Measurements from ENCODE around the gene MN1. TPM values are rescaled to one million over a fixed set of nuclear protein-coding genes. Genes with fewer than 3 reads are reported as not detected.

The MN1 gene
- total RNA-seq, 1 donor from 2014 or later: 0.09 TPM

- Mint-ChIP-seq H3K4me3 (ENCODE audit: low read depth) (no peak overlapping the region), H3K36me3 (ENCODE audit: low read depth) (no peaks in the 10 kb centered on the region), H3K27ac (no peak overlapping the region), H3K4me1 (ENCODE audit: low read depth) (no peaks in the 10 kb centered on the region), H3K9me3 (no peaks in the 10 kb centered on the region), H3K27me3 (ENCODE audit: low read depth) (peaks cover 2% of the 10 kb centered on the region)
- no peak for DNase-seq (ENCODE audit: low spot score)
- intact Hi-C loops (cut with micrococcal nuclease): no loop called here
These were observed 14.4 kb upstream of the MN1 start for GRCh38 chr22:27815826-27816530.

- no peak for DNase-seq (ENCODE audit: low spot score)
- intact Hi-C loops (cut with micrococcal nuclease): no loop called here
- no peaks in the 10 kb centered on the region for H3K36me3 Mint-ChIP-seq (ENCODE audit: low read depth)
- H3K4me1 Mint-ChIP-seq (ENCODE audit: low read depth): no peaks in the 10 kb centered on the region
- peaks cover 2% of the 10 kb centered on the region for H3K27me3 Mint-ChIP-seq (ENCODE audit: low read depth)
- no peak overlapping the region for H3K4me3 Mint-ChIP-seq (ENCODE audit: low read depth)
- no peak overlapping the region for H3K27ac Mint-ChIP-seq
- H3K9me3 Mint-ChIP-seq: no peaks in the 10 kb centered on the region
These were observed 13.4 kb upstream of the MN1 start for GRCh38 chr22:27814993-27815392.

- Mint-ChIP-seq H3K4me1 (ENCODE audit: low read depth) (no peaks in the 10 kb centered on the region), H3K4me3 (ENCODE audit: low read depth) (no peak overlapping the region), H3K27ac (no peak overlapping the region), H3K36me3 (ENCODE audit: low read depth) (no peaks in the 10 kb centered on the region), H3K27me3 (ENCODE audit: low read depth) (peaks cover 5% of the 10 kb centered on the region), H3K9me3 (no peaks in the 10 kb centered on the region)
- intact Hi-C loops (cut with micrococcal nuclease): no loop called here
- DNase-seq (ENCODE audit: low spot score): no peak
These were observed 10.2 kb upstream of the MN1 start for GRCh38 chr22:27811778-27812177.

GRCh38 chr22:27810609-27811151, 9.1 kb upstream of the MN1 start:
- H3K27ac Mint-ChIP-seq: no peak overlapping the region
- H3K9me3 Mint-ChIP-seq: no peaks in the 10 kb centered on the region
- H3K36me3 Mint-ChIP-seq (ENCODE audit: low read depth): no peaks in the 10 kb centered on the region
- intact Hi-C loops (cut with micrococcal nuclease): no loop called here
- H3K4me1 Mint-ChIP-seq (ENCODE audit: low read depth): peaks cover 2% of the 10 kb centered on the region
- DNase-seq (ENCODE audit: low spot score): no peak
- peaks cover 6% of the 10 kb centered on the region for H3K27me3 Mint-ChIP-seq (ENCODE audit: low read depth)
- H3K4me3 Mint-ChIP-seq (ENCODE audit: low read depth): no peak overlapping the region

GRCh38 chr22:27809700-27810608, 8.4 kb upstream of the MN1 start:
- no peak overlapping the region for H3K27ac Mint-ChIP-seq

GRCh38 chr22:27809226-27809603, 7.7 kb upstream of the MN1 start:
- peaks cover 18% of the 10 kb centered on the region for H3K27me3 Mint-ChIP-seq (ENCODE audit: low read depth)
- intact Hi-C loops (cut with micrococcal nuclease): no loop called here

More at GRCh38 chr22:27809700-27810608, 8.4 kb upstream of the MN1 start:
- Mint-ChIP-seq H3K4me3 (ENCODE audit: low read depth) (no peak overlapping the region), H3K36me3 (ENCODE audit: low read depth) (no peaks in the 10 kb centered on the region), H3K4me1 (ENCODE audit: low read depth) (peaks cover 4% of the 10 kb centered on the region), H3K27me3 (ENCODE audit: low read depth) (peaks cover 13% of the 10 kb centered on the region), H3K9me3 (no peaks in the 10 kb centered on the region)
- no peak for DNase-seq (ENCODE audit: low spot score)
- intact Hi-C loops (cut with micrococcal nuclease): no loop called here

GRCh38 chr22:27808451-27809225, 7.1 kb upstream of the MN1 start:
- intact Hi-C loops (cut with micrococcal nuclease): no loop called here
- Mint-ChIP-seq H3K27ac (no peak overlapping the region), H3K4me1 (ENCODE audit: low read depth) (peaks cover 6% of the 10 kb centered on the region), H3K4me3 (ENCODE audit: low read depth) (no peak overlapping the region), H3K9me3 (no peaks in the 10 kb centered on the region), H3K27me3 (ENCODE audit: low read depth) (peaks cover 21% of the 10 kb centered on the region), H3K36me3 (ENCODE audit: low read depth) (no peaks in the 10 kb centered on the region)
- DNase-seq (ENCODE audit: low spot score): no peak

More at GRCh38 chr22:27809226-27809603, 7.7 kb upstream of the MN1 start:
- Mint-ChIP-seq H3K36me3 (ENCODE audit: low read depth) (no peaks in the 10 kb centered on the region), H3K4me1 (ENCODE audit: low read depth) (peaks cover 6% of the 10 kb centered on the region), H3K4me3 (ENCODE audit: low read depth) (no peak overlapping the region), H3K9me3 (no peaks in the 10 kb centered on the region), H3K27ac (no peak overlapping the region)
- DNase-seq (ENCODE audit: low spot score): no peak

GRCh38 chr22:27805841-27806240, 4.3 kb upstream of the MN1 start:
- intact Hi-C loops (cut with micrococcal nuclease): no loop called here
- no peaks in the 10 kb centered on the region for H3K9me3 Mint-ChIP-seq
- H3K36me3 Mint-ChIP-seq (ENCODE audit: low read depth): no peaks in the 10 kb centered on the region
- no peak for DNase-seq (ENCODE audit: low spot score)
- H3K4me3 Mint-ChIP-seq (ENCODE audit: low read depth): no peak overlapping the region
- peaks cover 35% of the 10 kb centered on the region for H3K27me3 Mint-ChIP-seq (ENCODE audit: low read depth)
- no peak overlapping the region for H3K27ac Mint-ChIP-seq
- H3K4me1 Mint-ChIP-seq (ENCODE audit: low read depth): peaks cover 13% of the 10 kb centered on the region

GRCh38 chr22:27804470-27805297, 3.1 kb upstream of the MN1 start:
- peak; percentile 23 for DNase-seq (ENCODE audit: low spot score)
- intact Hi-C loops (cut with micrococcal nuclease): no loop called here
- peaks cover 13% of the 10 kb centered on the region for H3K4me1 Mint-ChIP-seq (ENCODE audit: low read depth)
- no peaks in the 10 kb centered on the region for H3K36me3 Mint-ChIP-seq (ENCODE audit: low read depth)
- no peak overlapping the region for H3K27ac Mint-ChIP-seq
- peaks cover 35% of the 10 kb centered on the region for H3K27me3 Mint-ChIP-seq (ENCODE audit: low read depth)
- no peak overlapping the region for H3K4me3 Mint-ChIP-seq (ENCODE audit: low read depth)
- no peaks in the 10 kb centered on the region for H3K9me3 Mint-ChIP-seq

GRCh38 chr22:27803841-27804415, 2.4 kb upstream of the MN1 start:
- peaks cover 32% of the 10 kb centered on the region for H3K27me3 Mint-ChIP-seq (ENCODE audit: low read depth)
- H3K36me3 Mint-ChIP-seq (ENCODE audit: low read depth): no peaks in the 10 kb centered on the region
- peaks cover 13% of the 10 kb centered on the region for H3K4me1 Mint-ChIP-seq (ENCODE audit: low read depth)
- H3K9me3 Mint-ChIP-seq: no peaks in the 10 kb centered on the region
- H3K27ac Mint-ChIP-seq: no peak overlapping the region
- no peak overlapping the region for H3K4me3 Mint-ChIP-seq (ENCODE audit: low read depth)
- intact Hi-C loops (cut with micrococcal nuclease): no loop called here
- DNase-seq (ENCODE audit: low spot score): no peak

- Mint-ChIP-seq H3K9me3 (no peaks in the 10 kb centered on the region), H3K27ac (no peak overlapping the region), H3K4me3 (ENCODE audit: low read depth) (peak overlapping the region; percentile 65), H3K4me1 (ENCODE audit: low read depth) (peaks cover 13% of the 10 kb centered on the region), H3K36me3 (ENCODE audit: low read depth) (no peaks in the 10 kb centered on the region), H3K27me3 (ENCODE audit: low read depth) (peaks cover 34% of the 10 kb centered on the region)
- intact Hi-C loops (cut with micrococcal nuclease): no loop called here
- DNase-seq (ENCODE audit: low spot score): no peak
These were observed 954 bp upstream of the MN1 start for GRCh38 chr22:27802346-27803073.
